Mammary epithelial cell (primary cell): ENCODE measurements around the gene SEL1L.

Source experiments
- CTCF ChIP-seq, 2 donors: IDR thresholded peaks in 1 of 2; conservative IDR thresholded peaks in 1 of 2; 2 replicates each; pipeline ENCODE4 v1.5.1; 2011 to 2012; ENCODE audit warnings: inconsistent platforms in 2 of 2, low read length in 2 of 2, mild to moderate bottlenecking in 2 of 2, control low read depth in 1 of 2, low read depth in 1 of 2; ENCODE audit not compliant: insufficient read depth in 1 of 2; ENCODE audit errors: extremely low read depth in 1 of 2
- EZH2 ChIP-seq: IDR thresholded peaks from 2 replicates; pipeline ENCODE4 v1.6.1; 2012; ENCODE audit warnings: low read length, inconsistent platforms, borderline replicate concordance

- TF ChIP-seq CTCF (conservative IDR thresholded peaks at IDR 0.05 in 1 of 2, IDR thresholded peaks at IDR 0.05 in 1 of 2; ENCODE audit: extremely low read depth in 1 of 2, insufficient read depth in 1 of 2, low read depth in 1 of 2, low read length in 2 of 2) (no peak), EZH2 (no peak)
These were observed 98.6 kb downstream of the SEL1L start for GRCh38 chr14:81435048-81435390.
